Measurements from ENCODE around the gene THAP2.

THAP2 gene

DNA sequence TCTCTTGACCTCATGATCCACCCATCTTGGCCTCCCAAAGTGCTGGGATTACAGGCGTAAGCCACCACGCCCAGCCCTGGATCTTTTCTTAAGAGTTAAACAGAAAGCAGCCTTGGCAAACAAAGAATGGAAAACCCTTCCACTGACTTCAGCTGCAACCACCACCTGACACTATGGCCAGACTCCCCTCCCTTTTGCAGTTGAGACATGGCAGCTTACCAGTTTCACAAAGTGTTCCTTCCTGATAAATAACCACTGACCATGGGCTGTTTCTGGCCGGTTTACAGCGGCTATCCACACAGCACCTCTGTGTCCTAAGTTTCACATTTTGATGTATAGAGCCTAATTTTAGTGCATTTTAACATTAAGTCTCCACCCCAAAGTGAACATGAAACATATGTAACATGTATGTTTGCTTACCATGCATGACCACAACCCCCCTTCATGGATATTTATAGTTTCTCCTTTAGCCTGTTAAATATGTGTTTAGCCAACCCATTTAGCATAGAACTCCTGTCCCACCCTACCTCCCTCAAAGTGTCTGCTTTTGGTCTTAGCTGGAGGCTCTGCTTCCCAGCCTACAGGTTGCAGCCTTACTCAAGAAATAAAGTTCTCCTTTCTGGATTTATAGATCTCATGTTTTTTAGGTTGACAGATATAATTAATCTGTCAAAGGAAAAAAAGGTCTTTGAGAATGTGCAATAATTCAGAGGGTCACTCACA is 57.8 kb downstream of the THAP2 start:
- DNase-seq (ENCODE audit: extremely low spot score) = no peak
- ChIA-PET POLR2A (no interaction called here), CTCF (interaction anchor here (0.6 to 0.8 kb wide), 2 partner anchors 85 to 567 kb away, joined by 3 to 4 read pairs; no protein-coding TSS in a partner anchor)
- TF ChIP-seq FOXK2 (IDR thresholded peaks at IDR 0.05) (no peak), ARNT (IDR thresholded peaks at IDR 0.05) (no peak), FOXA1 (IDR thresholded peaks at IDR 0.05) (no peak), ELF4 (IDR thresholded peaks at IDR 0.05) (no peak), CTBP1 (IDR thresholded peaks at IDR 0.05; ENCODE audit: borderline replicate concordance) (no peak), BHLHE40 (IDR thresholded peaks at IDR 0.05; ENCODE audit: borderline replicate concordance) (no peak), LEF1 (IDR thresholded peaks at IDR 0.05; ENCODE audit: borderline replicate concordance) (no peak), NFRKB (IDR thresholded peaks at IDR 0.05) (no peak), SP1 (IDR thresholded peaks at IDR 0.05) (no peak)
- TF ChIP-seq, protein P1, sequence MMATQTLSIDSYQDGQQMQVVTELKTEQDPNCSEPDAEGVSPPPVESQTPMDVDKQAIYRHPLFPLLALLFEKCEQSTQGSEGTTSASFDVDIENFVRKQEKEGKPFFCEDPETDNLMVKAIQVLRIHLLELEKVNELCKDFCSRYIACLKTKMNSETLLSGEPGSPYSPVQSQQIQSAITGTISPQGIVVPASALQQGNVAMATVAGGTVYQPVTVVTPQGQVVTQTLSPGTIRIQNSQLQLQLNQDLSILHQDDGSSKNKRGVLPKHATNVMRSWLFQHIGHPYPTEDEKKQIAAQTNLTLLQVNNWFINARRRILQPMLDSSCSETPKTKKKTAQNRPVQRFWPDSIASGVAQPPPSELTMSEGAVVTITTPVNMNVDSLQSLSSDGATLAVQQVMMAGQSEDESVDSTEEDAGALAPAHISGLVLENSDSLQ (IDR thresholded peaks at IDR 0.05) = no peak

DNA sequence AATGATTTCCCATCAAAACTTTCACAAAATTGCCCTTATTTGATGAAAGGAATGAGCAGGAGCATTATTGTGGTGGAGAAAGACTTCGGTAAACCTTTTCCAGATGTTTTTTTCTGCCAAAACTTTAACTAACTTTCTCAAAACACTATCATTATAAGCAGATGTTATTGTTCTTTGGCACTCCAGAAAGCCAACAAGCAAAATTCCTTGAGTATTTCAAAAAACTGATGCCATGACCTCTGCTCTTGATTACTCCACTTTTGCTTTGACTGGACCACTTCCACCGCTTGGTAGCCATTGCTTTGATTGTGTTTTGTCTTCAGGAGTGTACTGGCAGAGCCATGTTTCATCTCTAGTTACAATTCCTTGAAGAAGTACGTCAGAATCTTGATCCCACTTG is 60.9 kb downstream of the THAP2 start:
- ChIA-PET POLR2A (no interaction called here), CTCF (no interaction called here)
- TF ChIP-seq, protein P1 (IDR thresholded peaks at IDR 0.05) = no peak
- TF ChIP-seq FOXA1 (IDR thresholded peaks at IDR 0.05) = no peak
- TF ChIP-seq BHLHE40 (IDR thresholded peaks at IDR 0.05; ENCODE audit: borderline replicate concordance) = no peak
- no peak for TF ChIP-seq LEF1 (IDR thresholded peaks at IDR 0.05; ENCODE audit: borderline replicate concordance)
- TF ChIP-seq HDGF (IDR thresholded peaks at IDR 0.05; ENCODE audit: borderline replicate concordance) = no peak
- no peak for TF ChIP-seq CTBP1 (IDR thresholded peaks at IDR 0.05; ENCODE audit: borderline replicate concordance)
- no peak for TF ChIP-seq TARDBP (IDR thresholded peaks at IDR 0.05)
- no peak for TF ChIP-seq SP1 (IDR thresholded peaks at IDR 0.05)
- no peak for TF ChIP-seq ZNF384 (IDR thresholded peaks at IDR 0.05)
- TF ChIP-seq NFRKB (IDR thresholded peaks at IDR 0.05) = no peak
- TF ChIP-seq L3MBTL2 (conservative IDR thresholded peaks at IDR 0.05) = no peak
- no peak for TF ChIP-seq FOXM1 (IDR thresholded peaks at IDR 0.05; ENCODE audit: borderline replicate concordance)
- no peak for TF ChIP-seq ARNT (IDR thresholded peaks at IDR 0.05)
- TF ChIP-seq SUZ12 (IDR thresholded peaks at IDR 0.05) = no peak
- no peak for TF ChIP-seq FOXK2 (IDR thresholded peaks at IDR 0.05)
- TF ChIP-seq ELF4 (IDR thresholded peaks at IDR 0.05) = no peak
- no peak for DNase-seq (ENCODE audit: extremely low spot score)

DNA sequence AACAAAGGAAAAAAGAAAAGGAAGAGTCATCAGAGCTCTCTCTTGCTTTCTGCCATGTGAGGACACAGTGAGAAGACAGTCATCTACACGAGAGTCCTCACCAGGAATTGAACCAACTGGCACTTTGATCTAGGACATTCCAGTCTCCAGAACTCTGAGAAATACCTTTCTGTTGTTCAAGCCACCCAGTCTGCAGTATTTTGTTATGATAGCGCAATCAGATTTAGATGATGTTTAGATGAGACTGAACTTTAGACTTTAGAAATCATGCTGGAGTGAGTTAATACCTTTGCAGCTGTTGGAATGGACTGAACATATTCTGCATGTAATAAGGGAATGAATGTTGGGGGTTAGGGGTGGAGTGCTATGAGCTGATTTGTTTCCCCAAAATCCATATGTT is 62.4 kb downstream of the THAP2 start:
- ChIA-PET CTCF (no interaction called here), POLR2A (no interaction called here)
- DNase-seq (ENCODE audit: extremely low spot score) = no peak
- TF ChIP-seq CTBP1 (IDR thresholded peaks at IDR 0.05; ENCODE audit: borderline replicate concordance) (no peak), SP1 (IDR thresholded peaks at IDR 0.05) (no peak), FOXA1 (IDR thresholded peaks at IDR 0.05) (no peak), ZNF384 (IDR thresholded peaks at IDR 0.05) (no peak), HDGF (IDR thresholded peaks at IDR 0.05; ENCODE audit: borderline replicate concordance) (no peak), FOXM1 (IDR thresholded peaks at IDR 0.05; ENCODE audit: borderline replicate concordance) (no peak), NFRKB (IDR thresholded peaks at IDR 0.05) (no peak), ARNT (IDR thresholded peaks at IDR 0.05) (no peak), BHLHE40 (IDR thresholded peaks at IDR 0.05; ENCODE audit: borderline replicate concordance) (no peak), TARDBP (IDR thresholded peaks at IDR 0.05) (no peak), LEF1 (IDR thresholded peaks at IDR 0.05; ENCODE audit: borderline replicate concordance) (no peak), FOXK2 (IDR thresholded peaks at IDR 0.05) (no peak), ELF4 (IDR thresholded peaks at IDR 0.05) (no peak), SUZ12 (IDR thresholded peaks at IDR 0.05) (no peak), L3MBTL2 (conservative IDR thresholded peaks at IDR 0.05) (no peak)
- TF ChIP-seq, protein P1 (IDR thresholded peaks at IDR 0.05) = no peak

DNA sequence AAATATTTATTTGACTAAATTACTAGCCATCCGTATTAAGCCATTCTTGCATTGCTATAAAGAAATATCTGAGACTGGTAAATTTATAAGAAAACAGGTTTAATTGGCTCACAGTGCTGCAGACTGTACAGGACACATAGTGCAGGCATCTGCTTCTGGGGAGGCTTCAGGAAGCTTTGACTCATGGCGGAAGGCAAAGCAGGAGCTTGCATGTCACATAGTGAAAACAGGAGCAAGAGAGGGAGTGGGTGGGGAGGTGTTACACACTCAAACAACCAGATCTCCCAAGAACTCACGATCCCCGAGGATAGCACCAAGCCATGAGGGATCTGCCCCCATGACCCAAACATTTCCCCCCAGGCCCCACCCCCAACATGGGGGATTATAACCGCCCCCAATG is 63.9 kb downstream of the THAP2 start:
- ChIA-PET CTCF (no interaction called here), POLR2A (no interaction called here)
- DNase-seq (ENCODE audit: extremely low spot score) = no peak
- TF ChIP-seq FOXM1 (IDR thresholded peaks at IDR 0.05; ENCODE audit: borderline replicate concordance) (no peak), CTBP1 (IDR thresholded peaks at IDR 0.05; ENCODE audit: borderline replicate concordance) (no peak), ARNT (IDR thresholded peaks at IDR 0.05) (no peak), TARDBP (IDR thresholded peaks at IDR 0.05) (no peak), SUZ12 (IDR thresholded peaks at IDR 0.05) (no peak), BHLHE40 (IDR thresholded peaks at IDR 0.05; ENCODE audit: borderline replicate concordance) (no peak), ZNF384 (IDR thresholded peaks at IDR 0.05) (no peak), FOXK2 (IDR thresholded peaks at IDR 0.05) (no peak), HDGF (IDR thresholded peaks at IDR 0.05; ENCODE audit: borderline replicate concordance) (no peak)
